ENCODE measurements around the gene APIP.

The APIP gene

GRCh38 chr11:34916015-34916842 is at the start of gene APIP, which contains the start of gene PDHX:
TSS of gene APIP (minus strand) at chr11:34916379. CDS start at chr11:34916284, 95 bp downstream.
TSS of gene PDHX (plus strand) at chr11:34916618. CDS start at chr11:34916656, 38 bp downstream.
- DNase-seq: peak; percentile 93 to 97

GRCh38 chr11:34964610-34965331 is 48.6 kb upstream of the APIP start:
- no peak for DNase-seq

GRCh38 chr11:34963351-34963750 is 47.2 kb upstream of the APIP start:
- no peak for DNase-seq

- DNase-seq: no peak
Measured at GRCh38 chr11:34962034-34962433, 45.9 kb upstream of the APIP start.

GRCh38 chr11:34960277-34960676 is 44.1 kb upstream of the APIP start:
- no peak for DNase-seq

GRCh38 chr11:34959770-34960169 is 43.6 kb upstream of the APIP start:
- no peak for DNase-seq

GRCh38 chr11:34957606-34958005 is 41.4 kb upstream of the APIP start:
- no peak for DNase-seq

- no peak for DNase-seq
Measured at GRCh38 chr11:34957206-34957605, 41.0 kb upstream of the APIP start.

GRCh38 chr11:34953955-34954354 is 37.8 kb upstream of the APIP start:
- no peak for DNase-seq

- DNase-seq: no peak
Measured at GRCh38 chr11:34948696-34949095, 32.5 kb upstream of the APIP start.

- no peak for DNase-seq
Measured at GRCh38 chr11:34944692-34945091, 28.5 kb upstream of the APIP start.

GRCh38 chr11:34941688-34942087 is 25.5 kb upstream of the APIP start:
- no peak for DNase-seq

- DNase-seq: no peak
Measured at GRCh38 chr11:34940026-34940677, 24.0 kb upstream of the APIP start.

GRCh38 chr11:34938611-34939010 is 22.4 kb upstream of the APIP start:
- DNase-seq: no peak

- DNase-seq: no peak
Measured at GRCh38 chr11:34936945-34937629, 20.9 kb upstream of the APIP start.

- DNase-seq: no peak
Measured at GRCh38 chr11:34929794-34930763, 13.9 kb upstream of the APIP start.

GRCh38 chr11:34928960-34929680 is 12.9 kb upstream of the APIP start:
- DNase-seq: no peak

GRCh38 chr11:34928268-34928959 is 12.2 kb upstream of the APIP start:
- no peak for DNase-seq

- no peak for DNase-seq
Measured at GRCh38 chr11:34926831-34927132, 10.6 kb upstream of the APIP start.

GRCh38 chr11:34926101-34926830 is 10.1 kb upstream of the APIP start:
- DNase-seq: peak in 1 of 2 donors; percentile 68
